ENCODE data around the gene IL13RA1.

GRCh38 chrX:118758511-118758910, 31.1 kb downstream of the IL13RA1 start:
- TF ChIP-seq CTCF (IDR thresholded peaks at IDR 0.05 in 2 of 3, conservative IDR thresholded peaks at IDR 0.05 in 1 of 3; ENCODE audit: control insufficient read depth in 2 of 3, extremely low read depth in 1 of 3, insufficient read depth in 1 of 3, low read depth in 3 of 3, low read length in 3 of 3) (no peak), WRNIP1 (IDR thresholded peaks at IDR 0.05; ENCODE audit: borderline replicate concordance, low read depth, low read length) (no peak), MTA3 (IDR thresholded peaks at IDR 0.05; ENCODE audit: borderline replicate concordance, low read length) (no peak), ATF3 (IDR thresholded peaks at IDR 0.05; ENCODE audit: borderline replicate concordance, extremely low read depth, low read depth, low read length) (no peak), PAX5 (IDR thresholded peaks at IDR 0.05; ENCODE audit: borderline replicate concordance, low read depth, low read length) (no peak), SREBF2 (IDR thresholded peaks at IDR 0.05; ENCODE audit: low read length) (no peak), RCOR1 (conservative IDR thresholded peaks at IDR 0.05; ENCODE audit: low read depth, low read length) (no peak), E2F4 (IDR thresholded peaks at IDR 0.05; ENCODE audit: low read depth, low read length) (no peak), POLR2A (IDR thresholded peaks at IDR 0.05; ENCODE audit: low read depth, low read length) (no peak), RELA (IDR thresholded peaks at IDR 0.05; ENCODE audit: borderline replicate concordance, partially characterized antibody) (no peak), KDM1A (IDR thresholded peaks at IDR 0.05; ENCODE audit: borderline replicate concordance) (no peak), NFYB (IDR thresholded peaks at IDR 0.05; ENCODE audit: insufficient read depth, low read depth, low read length) (no peak)
